HUES64 (cell line): ENCODE measurements around the gene LIN37. TPM values are rescaled to one million over a fixed set of nuclear protein-coding genes. Genes with fewer than 3 reads are reported as not detected.
A peak's percentile ranks its signal among the peaks of the same experiment; 100 is the strongest.

Experiments used
- H3K27ac ChIP-seq: 2 replicates; pipeline ENCODE4 v1.7.0; 2013; ENCODE audit warnings: low read depth, low read length, inconsistent platforms
- H3K27me3 ChIP-seq: 2 replicates; pipeline ENCODE4 v1.6.1; 2013; ENCODE audit warnings: mild to moderate bottlenecking, low read length; ENCODE audit not compliant: insufficient read depth
- H3K36me3 ChIP-seq: 2 replicates; pipeline ENCODE4 v1.6.1; 2013; ENCODE audit warnings: mild to moderate bottlenecking, low read length; ENCODE audit not compliant: insufficient read depth
- H3K4me1 ChIP-seq: 2 replicates; pipeline ENCODE4 v1.6.1; 2013; ENCODE audit warnings: mild to moderate bottlenecking, low read length, moderate library complexity; ENCODE audit not compliant: insufficient read depth
- H3K4me3 ChIP-seq: 2 replicates; pipeline ENCODE4 v1.5.1; 2013; ENCODE audit warnings: mild to moderate bottlenecking, low read length, moderate library complexity
- H3K9ac ChIP-seq: 2 replicates; pipeline ENCODE4 v1.6.1; 2013; ENCODE audit warnings: mild to moderate bottlenecking, low read depth, low read length
- H3K9me3 ChIP-seq: 2 replicates; pipeline ENCODE4 v1.6.1; 2013; ENCODE audit warnings: low read depth, low read length; ENCODE audit not compliant: insufficient read depth
- WGBS: fragments of 150-250, 120-280 bp; methylation state at CpG from one replicate; pipeline ENCODE4 v1.1.7; 2013; ENCODE audit warnings: missing lambda C conversion rate; 5-methylcytosine and 5-hydroxymethylcytosine counted together
- polyA plus RNA-seq, 2 experiments: library from polyadenylated mRNA; stranded (reverse); fragments of 50-300 nt; gene quantifications; one replicate each; pipeline ENCODE4 v1.2.3, GENCODE V29; 2013

Gene LIN37, protein sequence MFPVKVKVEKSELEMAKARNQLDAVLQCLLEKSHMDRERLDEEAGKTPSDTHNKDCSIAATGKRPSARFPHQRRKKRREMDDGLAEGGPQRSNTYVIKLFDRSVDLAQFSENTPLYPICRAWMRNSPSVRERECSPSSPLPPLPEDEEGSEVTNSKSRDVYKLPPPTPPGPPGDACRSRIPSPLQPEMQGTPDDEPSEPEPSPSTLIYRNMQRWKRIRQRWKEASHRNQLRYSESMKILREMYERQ
- polyA plus RNA-seq (2013, experiment 1 of 2), result 2.3 TPM
- 3.3 TPM for polyA plus RNA-seq (2013, experiment 2 of 2)

DNA sequence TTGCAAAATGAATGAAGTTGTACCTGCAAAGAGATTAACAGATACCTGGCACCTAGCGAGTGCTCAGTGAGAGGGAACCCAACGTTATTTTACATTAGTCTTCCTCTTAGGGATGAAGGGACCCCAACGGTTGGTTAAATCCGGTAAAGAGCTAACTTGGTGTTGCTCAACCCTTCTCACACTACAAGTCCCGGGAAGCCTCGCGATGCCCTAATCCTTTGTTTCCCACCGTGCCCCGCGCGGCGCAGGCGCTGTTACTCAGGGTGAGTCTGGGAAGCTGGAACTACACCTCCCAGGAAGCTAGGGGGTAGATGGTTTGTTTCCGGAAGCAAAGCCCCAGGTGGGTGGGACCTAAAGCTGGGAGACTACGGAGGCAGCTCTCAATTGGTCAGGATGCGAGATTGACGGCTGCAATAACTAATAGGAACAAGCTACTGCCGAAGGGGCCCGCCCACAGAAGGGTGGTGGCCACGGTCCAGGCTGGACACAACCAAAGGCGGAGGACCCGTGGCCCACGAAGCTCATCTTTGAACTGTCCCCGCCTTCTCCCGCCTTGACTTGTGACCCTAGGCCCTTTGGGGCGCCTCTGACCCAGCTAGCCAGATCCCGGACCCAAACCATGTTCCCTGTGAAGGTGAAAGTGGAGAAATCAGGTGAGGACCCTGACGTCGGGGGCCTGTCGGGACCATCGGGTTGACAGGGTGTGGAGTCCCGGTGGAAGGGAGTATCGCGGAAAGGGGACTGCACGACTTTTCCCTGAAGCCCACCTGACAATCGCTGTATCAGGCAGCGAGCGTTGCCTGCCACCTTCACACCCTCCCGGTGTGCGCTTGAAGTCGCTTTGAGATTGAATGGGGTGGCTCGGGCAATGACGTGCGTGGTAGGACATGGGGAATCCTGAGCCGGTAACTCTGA, at the start of gene LIN37:
TSS of gene LIN37 (plus strand) at position 471 of the 915 bp plus-strand sequence. CDS start at position 620, 149 bp downstream.
- H3K4me1 ChIP-seq, result no peaks in the 10 kb centered on the region; the same call in 1 of the 2 replicates

GRCh38 chr19:35702223-35703012, 46.0 kb upstream of the LIN37 start:
- WGBS, result 1% methylated on average over 50 of the region's 50 CpGs
- H3K27ac ChIP-seq, result no peak overlapping the region
- H3K36me3 ChIP-seq, result no peaks in the 10 kb centered on the region
- H3K9me3 ChIP-seq, result no peaks in the 10 kb centered on the region
- H3K4me1 ChIP-seq, result no peaks in the 10 kb centered on the region; the same call in 1 of the 2 replicates
- H3K4me3 ChIP-seq, result peak overlapping the region; percentile 73
- peak overlapping the region; percentile 21; the same call in 1 of the 2 replicates for H3K9ac ChIP-seq
- peaks cover 28% of the 10 kb centered on the region for H3K27me3 ChIP-seq

More for the DNA sequence above, at the start of gene LIN37:
- no peaks in the 10 kb centered on the region for H3K27me3 ChIP-seq
- no peaks in the 10 kb centered on the region for H3K9me3 ChIP-seq
- WGBS, result 2% methylated on average over 42 of the region's 45 CpGs
- H3K9ac ChIP-seq, result peak within 1 kb of the TSS; percentile 62
- H3K4me3 ChIP-seq, result peak within 1 kb of the TSS; percentile 85
- peaks cover 3% of the 10 kb centered on the region; the same call in 1 of the 2 replicates for H3K36me3 ChIP-seq
- 0 out of 2 replicates have a peak within 1 kb of the TSS, but pooled peaks have one; percentile 36 for H3K27ac ChIP-seq

DNA sequence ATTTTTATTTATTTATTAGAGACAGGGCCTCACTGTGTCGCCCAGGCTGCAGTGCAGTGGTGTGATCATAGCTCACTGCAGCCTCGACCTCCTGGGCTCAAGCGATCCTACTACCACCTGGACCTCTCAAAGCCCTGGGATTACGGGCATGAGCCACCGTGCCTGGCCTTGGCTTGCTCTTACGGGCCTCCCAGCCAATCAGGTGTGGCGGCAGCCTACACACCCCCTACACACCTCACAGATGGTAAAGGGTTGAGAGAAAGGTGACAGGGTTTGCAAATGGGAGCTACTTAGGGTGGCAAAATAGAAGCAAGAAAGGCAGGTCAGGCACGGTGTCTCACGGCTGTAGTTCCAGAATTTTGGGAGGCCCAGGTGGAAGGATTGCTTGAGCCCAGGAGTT, 45.0 kb upstream of the LIN37 start:
- H3K9me3 ChIP-seq, result no peaks in the 10 kb centered on the region
- H3K4me3 ChIP-seq, result no peak overlapping the region
- no peak overlapping the region for H3K9ac ChIP-seq
- no peaks in the 10 kb centered on the region for H3K36me3 ChIP-seq
- WGBS, result 59% methylated on average over 7 of the region's 9 CpGs
- peaks cover 28% of the 10 kb centered on the region for H3K27me3 ChIP-seq
- no peak overlapping the region for H3K27ac ChIP-seq
- no peaks in the 10 kb centered on the region; the same call in 1 of the 2 replicates for H3K4me1 ChIP-seq

- Histone ChIP-seq H3K27ac (no peak within 1 kb of the TSS), H3K9ac (no peak within 1 kb of the TSS), H3K36me3 (no peaks in the 10 kb centered on the region), H3K9me3 (no peaks in the 10 kb centered on the region), H3K4me3 (no peak within 1 kb of the TSS), H3K27me3 (peaks cover 28% of the 10 kb centered on the region), H3K4me1 (no peaks in the 10 kb centered on the region; the same call in 1 of the 2 replicates)
- 32% methylated on average over 24 of the region's 24 CpGs for WGBS
Observed at GRCh38 chr19:35704218-35704617, 44.2 kb upstream of the LIN37 start, which contains the start of gene ZBTB32. Gene ZBTB32, plus strand, starts transcription at chr19:35704558. Its CDS starts 10,069 bp downstream, at chr19:35714627.

- Histone ChIP-seq H3K27me3 (peaks cover 19% of the 10 kb centered on the region), H3K27ac (no peak overlapping the region), H3K4me1 (peaks cover 5% of the 10 kb centered on the region; the same call in 1 of the 2 replicates), H3K36me3 (no peaks in the 10 kb centered on the region), H3K4me3 (no peak overlapping the region), H3K9ac (no peak overlapping the region), H3K9me3 (no peaks in the 10 kb centered on the region)
- WGBS, result 93% methylated on average over 1 of the region's 1 CpG
Observed at GRCh38 chr19:35708391-35708790, 40.0 kb upstream of the LIN37 start.

- Histone ChIP-seq H3K9ac (no peak overlapping the region), H3K27ac (no peak overlapping the region), H3K36me3 (no peaks in the 10 kb centered on the region), H3K4me1 (peaks cover 21% of the 10 kb centered on the region), H3K4me3 (no peak overlapping the region), H3K27me3 (peaks cover 4% of the 10 kb centered on the region; the same call in 1 of the 2 replicates), H3K9me3 (no peaks in the 10 kb centered on the region)
- WGBS, result 40% methylated on average over 13 of the region's 13 CpGs
Observed at GRCh38 chr19:35710784-35711723, 37.3 kb upstream of the LIN37 start.

GRCh38 chr19:35712567-35713505, 35.5 kb upstream of the LIN37 start:
- H3K9ac ChIP-seq, result no peak overlapping the region

DNA sequence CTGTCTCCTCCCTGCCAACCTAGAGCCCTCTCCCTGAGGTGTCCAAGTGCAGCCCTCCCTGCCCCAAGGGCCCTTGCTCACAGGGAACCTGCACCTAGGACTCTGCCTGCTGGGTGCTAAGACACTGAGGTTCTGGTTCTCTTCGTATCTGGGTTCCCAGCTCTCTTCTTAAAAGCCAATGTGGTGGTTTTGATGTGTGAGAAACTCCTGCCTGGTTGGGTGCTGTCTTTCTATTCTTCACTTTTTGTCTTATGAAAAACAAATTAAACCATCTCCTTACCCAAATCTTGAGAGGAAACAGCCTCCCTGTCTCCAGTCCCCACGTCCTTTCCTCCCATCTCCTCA, 34.9 kb upstream of the LIN37 start:
- Histone ChIP-seq H3K36me3 (no peaks in the 10 kb centered on the region), H3K27ac (no peak overlapping the region), H3K4me1 (peaks cover 21% of the 10 kb centered on the region), H3K4me3 (no peak overlapping the region), H3K9ac (no peak overlapping the region), H3K9me3 (no peaks in the 10 kb centered on the region), H3K27me3 (peaks cover 4% of the 10 kb centered on the region; the same call in 1 of the 2 replicates)
- WGBS, result 86% methylated on average over 2 of the region's 2 CpGs

More at GRCh38 chr19:35712567-35713505, 35.5 kb upstream of the LIN37 start:
- H3K27me3 ChIP-seq, result peaks cover 4% of the 10 kb centered on the region; the same call in 1 of the 2 replicates
- H3K4me1 ChIP-seq, result peaks cover 21% of the 10 kb centered on the region
- H3K9me3 ChIP-seq, result no peaks in the 10 kb centered on the region
- H3K36me3 ChIP-seq, result no peaks in the 10 kb centered on the region
- WGBS, result 83% methylated on average over 11 of the region's 11 CpGs
- H3K27ac ChIP-seq, result no peak overlapping the region
- no peak overlapping the region for H3K4me3 ChIP-seq

DNA sequence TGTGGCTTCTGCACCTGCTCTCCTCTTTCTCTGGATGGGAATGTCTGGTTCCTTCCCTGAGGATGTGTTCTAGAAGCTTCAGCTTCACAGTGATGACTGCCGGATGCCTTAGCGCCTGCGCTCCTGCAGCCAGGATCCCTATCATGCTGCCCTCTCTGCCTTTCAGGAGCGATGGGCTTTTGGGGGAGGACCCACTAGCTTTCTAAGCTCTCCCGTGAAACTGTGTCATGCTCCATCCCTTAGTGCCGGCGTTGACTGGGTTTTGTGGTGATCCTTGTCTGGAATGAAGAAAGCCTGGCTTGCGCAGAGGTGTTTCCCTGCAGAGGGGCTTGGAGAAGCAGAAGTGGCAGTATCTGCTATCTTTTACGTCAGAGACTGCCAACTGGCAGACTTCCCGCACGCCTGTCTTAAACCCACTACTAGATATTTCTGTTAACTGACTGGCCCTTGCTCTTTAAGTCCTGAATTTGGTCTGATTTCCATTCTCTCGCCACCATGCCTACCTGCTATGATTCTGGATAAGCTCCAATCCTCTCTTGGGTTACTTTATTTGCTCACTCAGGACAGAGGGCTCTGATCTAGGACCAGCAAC, 34.4 kb upstream of the LIN37 start:
- no peaks in the 10 kb centered on the region for H3K36me3 ChIP-seq
- no peak overlapping the region for H3K27ac ChIP-seq
- no peak overlapping the region for H3K4me3 ChIP-seq
- H3K9ac ChIP-seq, result no peak overlapping the region
- peaks cover 23% of the 10 kb centered on the region for H3K4me1 ChIP-seq
- peaks cover 4% of the 10 kb centered on the region; the same call in 1 of the 2 replicates for H3K27me3 ChIP-seq
- 89% methylated on average over 12 of the region's 12 CpGs for WGBS
- H3K9me3 ChIP-seq, result no peaks in the 10 kb centered on the region
